Neural cell (in vitro differentiated cells): ENCODE data around the gene NKD2. TPM values are rescaled to one million over a fixed set of nuclear protein-coding genes. Genes with fewer than 3 reads are reported as not detected.

Experiments used
- H2AFZ ChIP-seq: fragments of 200-600, 300-800 bp; sonication (generic), shearing (Covaris generic); 2 replicates; pipeline ENCODE4 v1.6.0; 2014; ENCODE audit warnings: low read depth, mild to moderate bottlenecking, antibody characterized with exemption, low read length, moderate library complexity
- H3F3A ChIP-seq: fragments of 200-600 bp; shearing (Covaris generic); 2 replicates; pipeline ENCODE4 v1.6.1; 2016; ENCODE audit warnings: mild to moderate bottlenecking, moderate library complexity, mixed read lengths, antibody characterized with exemption, low read length; ENCODE audit not compliant: insufficient read depth, poor library complexity, severe bottlenecking
- H3K27ac ChIP-seq: fragments of 200-600, 300-800 bp; sonication (generic), shearing (Covaris generic); 2 replicates; pipeline ENCODE4 v1.5.1; 2014; ENCODE audit warnings: mild to moderate bottlenecking, low read length, moderate library complexity
- H3K27me3 ChIP-seq: fragments of 300-800, 200-600 bp; sonication (generic), shearing (Covaris generic); 2 replicates; pipeline ENCODE4 v1.6.0; 2014; ENCODE audit warnings: mild to moderate bottlenecking, low read depth, low read length, moderate library complexity; ENCODE audit not compliant: insufficient read depth
- H3K36me3 ChIP-seq: fragments of 300-800, 200-600 bp; sonication (generic), shearing (Covaris generic); 2 replicates; pipeline ENCODE4 v1.5.1; 2014; ENCODE audit warnings: mild to moderate bottlenecking, antibody characterized with exemption, low read length, moderate library complexity; ENCODE audit not compliant: insufficient read depth
- H3K4me2 ChIP-seq: fragments of 300-800, 200-600 bp; sonication (generic), shearing (Covaris generic); 2 replicates; pipeline ENCODE4 v1.6.0; 2014; ENCODE audit warnings: mild to moderate bottlenecking, low read length
- H3K4me3 ChIP-seq: fragments of 300-800, 200-600 bp; sonication (generic), shearing (Covaris generic); 2 replicates; pipeline ENCODE4 v1.5.1; 2014; ENCODE audit warnings: mild to moderate bottlenecking, low read length, moderate library complexity
- H3K79me2 ChIP-seq: fragments of 200-600 bp; shearing (Covaris generic); replicated peaks from 2 replicates; pipeline ENCODE4 v1.6.0; 2014; ENCODE audit warnings: mild to moderate bottlenecking, low read length, moderate library complexity; ENCODE audit not compliant: insufficient read depth
- H3K9ac ChIP-seq: fragments of 300-800, 200-600 bp; sonication (generic), shearing (Covaris generic); 2 replicates; pipeline ENCODE4 v1.6.1; 2016; ENCODE audit warnings: mild to moderate bottlenecking, low read length, mixed read lengths
- H3K9me2 ChIP-seq: fragments of 200-600 bp; shearing (Covaris generic); 2 replicates; pipeline ENCODE4 v1.6.1; 2016; ENCODE audit warnings: mild to moderate bottlenecking, low read length, mixed read lengths; ENCODE audit not compliant: insufficient read depth
- H3K9me3 ChIP-seq: fragments of 200-600, 300-800 bp; sonication (generic), shearing (Covaris generic); 2 replicates; pipeline ENCODE4 v1.6.1; 2016; ENCODE audit warnings: mild to moderate bottlenecking, mixed run types, low read length, moderate library complexity, mixed read lengths
- H4K20me1 ChIP-seq: fragments of 200-600 bp; shearing (Covaris generic); 2 replicates; pipeline ENCODE4 v1.6.1; 2016; ENCODE audit warnings: mild to moderate bottlenecking, mixed run types; ENCODE audit not compliant: insufficient read depth
- EP300 ChIP-seq: fragments of 450-650 bp; conservative IDR thresholded peaks from 2 replicates; pipeline ENCODE4 v1.6.1; 2014; ENCODE audit warnings: antibody characterized with exemption, mild to moderate bottlenecking, moderate library complexity; ENCODE audit not compliant: poor library complexity, severe bottlenecking
- EZH2 ChIP-seq: fragments of 200-600, 300-800 bp; shearing (Covaris generic), sonication (generic); IDR thresholded peaks from 2 replicates; pipeline ENCODE4 v1.6.1; 2014; ENCODE audit warnings: antibody characterized with exemption, low read length, borderline replicate concordance, mild to moderate bottlenecking; ENCODE audit not compliant: insufficient read depth, poor library complexity, severe bottlenecking
- MXI1 ChIP-seq: fragments of 450-650 bp; conservative IDR thresholded peaks from 2 replicates; pipeline ENCODE4 v1.6.1; 2014; ENCODE audit warnings: antibody characterized with exemption, mild to moderate bottlenecking; ENCODE audit not compliant: poor library complexity, severe bottlenecking
- POLR2AphosphoS5 ChIP-seq: IDR thresholded peaks from 2 replicates; pipeline ENCODE4 v1.6.1; 2012
- RAD21 ChIP-seq: fragments of 450-650 bp; conservative IDR thresholded peaks from 2 replicates; pipeline ENCODE4 v1.6.1; 2014; ENCODE audit warnings: antibody characterized with exemption, mild to moderate bottlenecking, moderate library complexity
- SMC3 ChIP-seq: fragments of 450-650 bp; conservative IDR thresholded peaks from 2 replicates; pipeline ENCODE4 v1.6.1; 2014; ENCODE audit warnings: antibody characterized with exemption, mild to moderate bottlenecking, moderate library complexity; ENCODE audit not compliant: poor library complexity
- TAF1 ChIP-seq: IDR thresholded peaks from 2 replicates; pipeline ENCODE4 v1.6.1; 2012; ENCODE audit warnings: low read depth
- polyA plus RNA-seq: library from polyadenylated mRNA; depleted of rRNA; stranded (reverse); fragments of >200 nt; gene quantifications from 2 replicates; pipeline ENCODE4 v1.2.3, GENCODE V29; 2014
- TF ChIP-seq, protein P1 (sequence below): fragments of 450-650 bp; IDR thresholded peaks from 2 replicates; pipeline ENCODE4 v1.5.1; 2014; ENCODE audit warnings: antibody characterized with exemption, mild to moderate bottlenecking, moderate library complexity; ENCODE audit not compliant: poor library complexity, severe bottlenecking
- TF ChIP-seq, protein P2 (sequence below): IDR thresholded peaks from 2 replicates; pipeline ENCODE4 v1.6.1; 2012; ENCODE audit warnings: borderline replicate concordance

NKD2 gene
- polyA plus RNA-seq, 1 donor from 2014 or later, result 7.2 TPM

DNA sequence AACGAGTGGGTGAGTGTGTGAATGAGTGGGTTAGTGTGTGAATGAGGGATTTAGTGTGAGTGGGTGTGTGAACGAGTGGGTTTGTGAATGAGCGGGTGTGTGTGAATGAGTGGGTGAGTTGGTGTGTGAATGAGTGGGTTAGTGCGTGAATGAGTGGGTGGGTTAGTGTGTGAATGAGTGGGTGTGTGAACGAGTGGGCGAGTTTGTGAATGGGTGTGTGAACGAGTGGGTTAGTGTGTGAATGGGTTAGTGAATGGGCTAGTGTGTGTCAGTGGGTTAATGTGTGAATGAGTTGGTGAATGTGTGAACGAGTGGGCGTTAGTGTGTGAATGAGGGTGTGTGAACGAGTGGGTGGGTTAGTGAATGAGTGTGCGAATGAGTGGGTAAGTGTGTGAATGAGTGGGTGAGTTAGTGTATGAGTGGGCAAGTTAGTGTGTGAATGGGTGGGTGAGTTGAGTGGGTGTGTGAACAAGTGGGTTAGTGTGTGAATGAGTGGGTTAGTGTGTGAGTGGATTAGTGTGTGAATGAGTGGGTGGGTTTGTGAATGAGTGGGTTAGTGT lies 39.6 kb downstream of the NKD2 start:
- no peaks in the 10 kb centered on the region for H3K9me2 ChIP-seq
- no peaks in the 10 kb centered on the region for H4K20me1 ChIP-seq
- H3K36me3 ChIP-seq, result no peaks in the 10 kb centered on the region
- H3K27me3 ChIP-seq, result no peaks in the 10 kb centered on the region
- no peaks in the 10 kb centered on the region for H3K9me3 ChIP-seq
- no peak overlapping the region for H2AFZ ChIP-seq
- no peak overlapping the region for H3K4me3 ChIP-seq
- no peaks in the 10 kb centered on the region for H3K79me2 ChIP-seq
- no peak overlapping the region for H3K4me2 ChIP-seq
- H3K9ac ChIP-seq, result no peak overlapping the region
- TF ChIP-seq SMC3 (no peak), EZH2 (no peak), RAD21 (no peak), MXI1 (no peak), TAF1 (no peak), POLR2AphosphoS5 (no peak), EP300 (no peak)
- TF ChIP-seq, protein P1, sequence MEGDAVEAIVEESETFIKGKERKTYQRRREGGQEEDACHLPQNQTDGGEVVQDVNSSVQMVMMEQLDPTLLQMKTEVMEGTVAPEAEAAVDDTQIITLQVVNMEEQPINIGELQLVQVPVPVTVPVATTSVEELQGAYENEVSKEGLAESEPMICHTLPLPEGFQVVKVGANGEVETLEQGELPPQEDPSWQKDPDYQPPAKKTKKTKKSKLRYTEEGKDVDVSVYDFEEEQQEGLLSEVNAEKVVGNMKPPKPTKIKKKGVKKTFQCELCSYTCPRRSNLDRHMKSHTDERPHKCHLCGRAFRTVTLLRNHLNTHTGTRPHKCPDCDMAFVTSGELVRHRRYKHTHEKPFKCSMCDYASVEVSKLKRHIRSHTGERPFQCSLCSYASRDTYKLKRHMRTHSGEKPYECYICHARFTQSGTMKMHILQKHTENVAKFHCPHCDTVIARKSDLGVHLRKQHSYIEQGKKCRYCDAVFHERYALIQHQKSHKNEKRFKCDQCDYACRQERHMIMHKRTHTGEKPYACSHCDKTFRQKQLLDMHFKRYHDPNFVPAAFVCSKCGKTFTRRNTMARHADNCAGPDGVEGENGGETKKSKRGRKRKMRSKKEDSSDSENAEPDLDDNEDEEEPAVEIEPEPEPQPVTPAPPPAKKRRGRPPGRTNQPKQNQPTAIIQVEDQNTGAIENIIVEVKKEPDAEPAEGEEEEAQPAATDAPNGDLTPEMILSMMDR, result no peak
- TF ChIP-seq, protein P2, sequence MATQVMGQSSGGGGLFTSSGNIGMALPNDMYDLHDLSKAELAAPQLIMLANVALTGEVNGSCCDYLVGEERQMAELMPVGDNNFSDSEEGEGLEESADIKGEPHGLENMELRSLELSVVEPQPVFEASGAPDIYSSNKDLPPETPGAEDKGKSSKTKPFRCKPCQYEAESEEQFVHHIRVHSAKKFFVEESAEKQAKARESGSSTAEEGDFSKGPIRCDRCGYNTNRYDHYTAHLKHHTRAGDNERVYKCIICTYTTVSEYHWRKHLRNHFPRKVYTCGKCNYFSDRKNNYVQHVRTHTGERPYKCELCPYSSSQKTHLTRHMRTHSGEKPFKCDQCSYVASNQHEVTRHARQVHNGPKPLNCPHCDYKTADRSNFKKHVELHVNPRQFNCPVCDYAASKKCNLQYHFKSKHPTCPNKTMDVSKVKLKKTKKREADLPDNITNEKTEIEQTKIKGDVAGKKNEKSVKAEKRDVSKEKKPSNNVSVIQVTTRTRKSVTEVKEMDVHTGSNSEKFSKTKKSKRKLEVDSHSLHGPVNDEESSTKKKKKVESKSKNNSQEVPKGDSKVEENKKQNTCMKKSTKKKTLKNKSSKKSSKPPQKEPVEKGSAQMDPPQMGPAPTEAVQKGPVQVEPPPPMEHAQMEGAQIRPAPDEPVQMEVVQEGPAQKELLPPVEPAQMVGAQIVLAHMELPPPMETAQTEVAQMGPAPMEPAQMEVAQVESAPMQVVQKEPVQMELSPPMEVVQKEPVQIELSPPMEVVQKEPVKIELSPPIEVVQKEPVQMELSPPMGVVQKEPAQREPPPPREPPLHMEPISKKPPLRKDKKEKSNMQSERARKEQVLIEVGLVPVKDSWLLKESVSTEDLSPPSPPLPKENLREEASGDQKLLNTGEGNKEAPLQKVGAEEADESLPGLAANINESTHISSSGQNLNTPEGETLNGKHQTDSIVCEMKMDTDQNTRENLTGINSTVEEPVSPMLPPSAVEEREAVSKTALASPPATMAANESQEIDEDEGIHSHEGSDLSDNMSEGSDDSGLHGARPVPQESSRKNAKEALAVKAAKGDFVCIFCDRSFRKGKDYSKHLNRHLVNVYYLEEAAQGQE, result no peak
- no peak overlapping the region for H3K27ac ChIP-seq
- no peaks in the 10 kb centered on the region for H3F3A ChIP-seq

DNA sequence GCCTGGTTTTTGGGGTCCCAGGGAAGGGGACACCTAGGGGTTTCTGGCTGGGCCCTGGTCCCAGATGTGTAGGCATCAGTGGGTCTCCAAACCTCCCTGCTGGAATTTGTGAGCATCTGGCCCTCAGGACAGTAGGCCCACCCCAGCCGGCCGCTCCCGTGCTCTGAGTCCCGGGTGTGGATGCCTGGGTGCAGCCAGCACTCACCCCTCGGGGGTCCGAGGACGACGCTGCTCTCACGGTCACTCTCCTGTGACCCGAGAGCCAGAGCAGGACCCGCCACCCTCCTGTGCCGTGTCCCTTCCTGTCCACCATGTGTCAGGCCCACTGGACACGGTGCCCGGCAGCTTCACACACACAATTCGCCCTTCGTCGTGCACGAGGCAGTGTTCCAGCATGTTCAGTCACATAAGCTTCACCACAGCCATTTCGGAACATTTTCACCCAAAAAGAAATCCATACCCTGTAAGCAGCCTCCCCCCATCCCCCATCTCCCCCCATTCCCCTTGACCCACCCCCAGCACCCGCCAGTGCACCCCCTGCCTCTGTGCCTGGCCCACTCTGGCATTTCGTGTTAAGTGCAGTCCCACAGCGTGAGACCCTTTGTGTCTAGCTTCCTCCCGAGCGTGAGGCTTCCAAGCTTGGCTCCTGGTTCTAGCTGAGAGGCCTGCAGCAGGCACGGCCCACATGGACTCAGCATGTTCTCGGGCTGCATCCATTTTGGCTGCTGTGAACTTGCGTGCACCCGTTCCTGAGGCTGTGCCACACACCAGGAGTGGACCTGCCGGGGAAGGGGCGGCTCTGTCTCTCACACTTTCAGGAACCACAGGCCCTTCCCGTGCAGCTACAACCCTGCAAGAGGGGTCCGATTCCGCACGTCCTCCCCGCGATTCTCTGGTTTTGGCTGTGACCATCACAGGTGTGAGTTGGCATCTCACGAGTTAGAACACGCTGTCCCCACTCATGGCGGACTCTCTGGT lies 40.5 kb downstream of the NKD2 start:
- no peak overlapping the region for H3K4me2 ChIP-seq
- H2AFZ ChIP-seq, result no peak overlapping the region
- H3K9ac ChIP-seq, result no peak overlapping the region
- H3K27me3 ChIP-seq, result no peaks in the 10 kb centered on the region
- no peaks in the 10 kb centered on the region for H4K20me1 ChIP-seq
- no peaks in the 10 kb centered on the region for H3K9me3 ChIP-seq
- H3K9me2 ChIP-seq, result no peaks in the 10 kb centered on the region
- TF ChIP-seq EP300 (no peak), TAF1 (no peak), POLR2AphosphoS5 (no peak), EZH2 (no peak), SMC3 (no peak), MXI1 (no peak), RAD21 (no peak)
- TF ChIP-seq, protein P2, result no peak
- TF ChIP-seq, protein P1, result no peak
- no peaks in the 10 kb centered on the region for H3K36me3 ChIP-seq
- no peak overlapping the region for H3K4me3 ChIP-seq
- no peaks in the 10 kb centered on the region for H3K79me2 ChIP-seq
- no peaks in the 10 kb centered on the region for H3F3A ChIP-seq
- H3K27ac ChIP-seq, result no peak overlapping the region
